ENCODE results near the gene KLHL21.
"Not testable (repeated sequence)": the region's sequence is repeated elsewhere in the genome, so short reads cannot be mapped to it uniquely, and the experiment has no call there.

The KLHL21 gene

DNA sequence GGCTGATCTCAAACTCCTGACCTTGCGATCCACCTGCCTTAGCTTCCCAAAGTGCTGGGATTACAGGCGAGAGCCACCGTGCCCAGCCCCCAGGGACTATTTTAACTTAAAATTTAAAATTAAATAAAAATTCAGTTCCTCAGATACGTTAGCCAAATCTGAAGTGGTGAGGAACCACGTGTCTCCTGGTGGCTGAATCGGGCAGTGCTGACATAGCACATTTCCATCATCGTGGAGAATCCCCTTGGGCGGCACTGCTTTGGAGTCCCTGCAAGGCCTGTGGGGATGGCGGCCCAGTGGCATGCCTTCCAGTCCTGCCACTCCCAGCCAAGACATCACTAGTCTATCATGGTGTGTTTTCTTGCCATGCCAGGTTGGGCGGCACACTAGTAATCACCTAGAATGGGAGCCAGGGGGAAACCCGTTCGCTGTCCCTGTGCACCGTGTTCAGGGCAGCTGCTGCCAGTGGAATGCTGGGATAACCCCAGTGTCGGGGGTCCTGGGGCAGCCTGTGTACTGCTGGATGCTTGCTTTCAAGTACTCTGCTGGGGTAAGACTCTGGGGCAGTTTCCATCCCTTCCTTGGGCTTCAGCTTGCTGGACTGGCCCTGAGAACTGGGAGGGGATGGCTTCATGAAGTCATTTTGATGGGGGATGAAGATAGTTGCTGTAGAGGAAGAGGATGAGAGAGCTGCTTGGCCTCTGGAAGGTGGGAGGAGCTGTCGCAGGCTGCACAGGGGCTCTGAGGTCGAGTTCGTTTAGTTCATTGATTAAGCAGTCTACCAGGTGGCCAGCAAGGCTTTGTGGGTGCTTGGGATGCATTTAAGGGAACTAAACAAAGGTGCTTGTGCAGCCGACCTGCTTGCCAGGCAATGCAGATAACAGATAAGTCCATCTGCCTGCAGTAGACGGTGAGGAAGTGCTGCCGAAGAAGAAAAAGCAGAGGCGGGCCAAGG lies 18.3 kb downstream of the KLHL21 start:
- no peak for DNase-seq (ENCODE audit: low spot score)

DNA sequence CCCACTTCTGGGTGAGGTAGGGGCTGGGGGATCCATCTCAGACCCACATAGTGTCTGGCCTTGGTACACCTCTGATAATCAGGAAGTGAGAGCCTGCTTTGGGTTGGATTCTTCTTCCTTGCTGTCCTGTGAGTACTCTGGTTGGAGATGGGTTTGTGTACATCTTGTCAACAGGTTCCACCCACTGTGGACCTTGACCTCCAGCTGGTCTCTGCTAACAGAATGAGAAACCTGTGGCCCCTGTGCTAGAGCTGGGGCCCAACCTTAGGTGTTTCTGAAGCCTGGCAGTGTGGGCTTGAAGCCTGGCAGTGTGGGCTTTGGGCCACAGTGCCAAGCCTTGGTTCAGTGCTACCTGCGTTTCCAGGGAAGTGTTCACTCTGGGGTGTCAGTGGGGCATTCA lies 20.3 kb downstream of the KLHL21 start:
- DNase-seq (ENCODE audit: low spot score): no peak

DNA sequence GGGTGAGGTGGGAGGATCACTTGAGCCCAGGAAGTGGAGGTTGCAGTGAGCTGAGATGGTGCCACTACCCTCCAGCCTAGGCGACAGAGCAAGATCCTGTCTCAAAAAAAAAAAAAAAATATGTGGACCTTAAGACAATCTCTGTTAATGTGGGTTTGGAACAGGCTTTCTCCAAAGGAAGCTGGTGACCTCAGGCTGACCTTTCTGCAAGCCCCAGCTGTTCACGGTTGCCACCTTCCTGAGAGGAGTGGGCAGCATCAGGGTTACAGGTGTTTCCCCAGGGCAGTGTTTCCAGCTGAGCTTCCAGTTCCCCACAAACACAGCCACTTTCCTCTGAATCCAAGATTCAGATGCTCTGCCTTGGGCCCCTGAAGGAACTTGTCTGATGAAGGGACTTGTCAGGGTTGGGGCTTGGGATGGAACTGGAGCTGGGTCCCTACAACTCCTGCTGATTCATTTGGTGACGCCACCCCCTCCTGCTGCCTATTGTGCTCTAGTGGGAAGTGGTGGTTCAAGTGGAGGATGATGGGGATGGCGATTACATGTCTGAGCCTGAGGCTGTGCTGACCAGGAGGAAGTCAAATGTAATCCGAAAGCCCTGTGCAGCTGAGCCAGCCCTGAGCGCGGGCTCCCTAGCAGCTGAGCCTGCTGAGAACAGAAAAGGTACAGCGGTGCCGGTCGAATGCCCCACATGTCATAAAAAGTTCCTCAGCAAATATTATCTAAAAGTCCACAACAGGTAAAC lies 20.9 kb downstream of the KLHL21 start:
- no peak for DNase-seq (ENCODE audit: low spot score)

DNA sequence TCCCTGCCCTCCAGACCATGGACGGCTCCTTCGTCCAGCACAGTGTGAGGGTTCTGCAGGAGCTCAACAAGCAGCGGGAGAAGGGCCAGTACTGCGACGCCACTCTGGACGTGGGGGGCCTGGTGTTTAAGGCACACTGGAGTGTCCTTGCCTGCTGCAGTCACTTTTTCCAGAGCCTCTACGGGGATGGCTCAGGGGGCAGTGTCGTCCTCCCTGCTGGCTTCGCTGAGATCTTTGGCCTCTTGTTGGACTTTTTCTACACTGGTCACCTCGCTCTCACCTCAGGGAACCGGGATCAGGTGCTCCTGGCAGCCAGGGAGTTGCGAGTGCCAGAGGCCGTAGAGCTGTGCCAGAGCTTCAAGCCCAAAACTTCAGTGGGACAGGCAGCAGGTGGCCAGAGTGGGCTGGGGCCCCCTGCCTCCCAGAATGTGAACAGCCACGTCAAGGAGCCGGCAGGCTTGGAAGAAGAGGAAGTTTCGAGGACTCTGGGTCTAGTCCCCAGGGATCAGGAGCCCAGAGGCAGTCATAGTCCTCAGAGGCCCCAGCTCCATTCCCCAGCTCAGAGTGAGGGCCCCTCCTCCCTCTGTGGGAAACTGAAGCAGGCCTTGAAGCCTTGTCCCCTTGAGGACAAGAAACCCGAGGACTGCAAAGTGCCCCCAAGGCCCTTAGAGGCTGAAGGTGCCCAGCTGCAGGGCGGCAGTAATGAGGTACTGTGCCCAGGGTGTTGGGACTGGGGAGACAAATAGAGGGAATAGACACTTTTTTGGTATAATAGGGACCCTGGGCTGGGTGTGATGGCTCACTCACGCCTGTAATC lies 21.9 kb downstream of the KLHL21 start:
- DNase-seq (ENCODE audit: low spot score): no peak

DNA sequence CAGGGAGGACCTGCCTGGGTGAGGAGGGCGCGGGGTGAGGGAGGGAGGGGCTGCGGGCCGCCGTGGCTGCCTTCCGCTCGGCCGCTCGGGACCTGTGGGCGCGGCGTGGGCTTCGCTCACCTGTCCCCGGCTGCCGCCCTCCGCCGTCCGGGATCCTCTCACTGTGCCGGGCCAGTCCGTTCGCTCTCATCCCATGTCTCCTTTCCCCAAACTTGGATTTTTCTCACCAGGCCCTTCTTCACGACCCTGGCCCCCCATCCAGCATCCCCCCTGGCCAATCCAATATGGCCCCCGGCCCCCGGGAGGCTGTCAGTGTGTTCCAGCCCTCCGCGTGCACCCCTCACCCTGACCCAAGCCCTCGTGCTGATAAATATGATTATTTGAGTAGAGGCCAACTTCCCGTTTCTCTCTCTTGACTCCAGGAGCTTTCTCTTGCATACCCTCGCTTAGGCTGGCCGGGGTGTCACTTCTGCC lies 22.5 kb downstream of the KLHL21 start:
- no peak for DNase-seq (ENCODE audit: low spot score)

DNA sequence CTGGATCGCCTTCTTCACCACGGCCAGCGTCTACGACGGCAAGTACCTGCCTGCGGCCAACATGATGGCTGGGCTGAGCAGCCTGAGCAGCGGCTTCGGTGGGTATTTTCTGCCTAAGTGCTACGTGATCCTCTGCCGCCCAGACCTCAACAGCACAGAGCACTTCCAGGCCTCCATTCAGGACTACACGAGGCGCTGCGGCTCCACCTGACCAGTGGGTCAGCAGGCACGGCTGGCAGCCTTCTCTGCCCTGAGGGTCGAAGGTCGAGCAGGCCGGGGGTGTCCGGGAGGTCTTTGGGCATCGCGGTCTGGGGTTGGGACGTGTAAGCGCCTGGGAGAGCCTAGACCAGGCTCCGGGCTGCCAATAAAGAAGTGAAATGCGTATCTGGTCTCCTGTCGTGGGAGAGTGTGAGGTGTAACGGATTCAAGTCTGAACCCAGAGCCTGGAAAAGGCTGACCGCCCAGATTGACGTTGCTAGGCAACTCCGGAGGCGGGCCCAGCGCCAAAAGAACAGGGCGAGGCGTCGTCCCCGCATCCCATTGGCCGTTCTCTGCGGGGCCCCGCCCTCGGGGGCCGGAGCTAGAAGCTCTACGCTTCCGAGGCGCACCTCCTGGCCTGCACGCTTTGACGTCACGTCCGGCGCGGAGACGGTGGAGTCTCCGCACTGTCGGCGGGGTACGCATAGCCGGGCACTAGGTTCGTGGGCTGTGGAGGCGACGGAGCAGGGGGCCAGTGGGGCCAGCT lies 23.1 kb downstream of the KLHL21 start, which contains the start of gene ZBTB48:
Gene ZBTB48, plus strand, starts transcription at position 621 of the 745 bp plus-strand sequence. CDS start 616 bp downstream, outside the sequence.
- DNase-seq (ENCODE audit: low spot score): peak; percentile 100

DNA sequence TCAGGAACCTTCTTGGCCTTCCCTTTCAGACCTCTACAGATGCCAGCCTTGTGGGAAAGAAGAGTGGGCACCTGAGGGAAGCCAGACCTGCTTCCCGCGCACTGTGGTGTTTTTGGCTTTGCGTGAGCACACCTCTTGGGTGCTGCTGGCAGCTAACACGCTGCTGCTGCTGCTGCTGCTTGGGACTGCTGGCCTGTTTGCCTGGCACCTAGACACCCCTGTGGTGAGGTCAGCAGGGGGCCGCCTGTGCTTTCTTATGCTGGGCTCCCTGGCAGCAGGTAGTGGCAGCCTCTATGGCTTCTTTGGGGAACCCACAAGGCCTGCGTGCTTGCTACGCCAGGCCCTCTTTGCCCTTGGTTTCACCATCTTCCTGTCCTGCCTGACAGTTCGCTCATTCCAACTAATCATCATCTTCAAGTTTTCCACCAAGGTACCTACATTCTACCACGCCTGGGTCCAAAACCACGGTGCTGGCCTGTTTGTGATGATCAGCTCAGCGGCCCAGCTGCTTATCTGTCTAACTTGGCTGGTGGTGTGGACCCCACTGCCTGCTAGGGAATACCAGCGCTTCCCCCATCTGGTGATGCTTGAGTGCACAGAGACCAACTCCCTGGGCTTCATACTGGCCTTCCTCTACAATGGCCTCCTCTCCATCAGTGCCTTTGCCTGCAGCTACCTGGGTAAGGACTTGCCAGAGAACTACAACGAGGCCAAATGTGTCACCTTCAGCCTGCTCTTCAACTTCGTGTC lies 23.9 kb downstream of the KLHL21 start:
- DNase-seq (ENCODE audit: low spot score): no peak

DNA sequence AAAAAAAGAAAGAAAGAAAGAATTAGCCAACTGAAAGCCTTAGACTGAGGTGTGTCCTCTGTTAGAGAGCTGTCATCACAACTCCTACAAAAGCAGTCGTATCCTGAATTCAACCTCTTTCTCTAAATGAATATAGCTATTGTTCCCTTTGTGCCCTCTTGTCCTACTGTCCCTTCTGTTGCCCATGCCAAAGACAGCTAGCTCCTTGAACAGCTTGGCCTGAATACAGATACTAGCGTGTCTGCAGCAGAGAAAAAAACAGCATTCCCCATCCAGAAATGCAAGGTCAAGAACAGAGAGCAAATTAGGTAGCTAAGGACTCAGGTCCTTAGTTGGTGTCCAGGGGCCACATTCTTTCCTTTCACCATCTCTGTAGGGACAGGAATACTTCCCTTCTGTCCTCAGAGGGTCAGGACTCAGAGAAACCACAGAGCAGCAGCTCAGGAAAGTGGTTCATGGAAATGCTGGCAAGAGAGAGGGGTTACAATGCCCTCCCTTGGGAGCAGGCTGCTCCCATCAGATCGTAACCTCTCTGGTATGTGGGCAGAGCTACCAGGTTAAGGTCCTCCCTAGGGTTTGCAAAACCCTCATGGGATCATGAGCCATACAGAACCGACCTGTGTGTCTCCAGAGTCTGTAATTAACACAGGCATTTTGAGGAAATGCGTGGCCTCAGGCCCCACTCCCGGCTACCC lies 24.7 kb downstream of the KLHL21 start:
- DNase-seq (ENCODE audit: low spot score): no peak

DNA sequence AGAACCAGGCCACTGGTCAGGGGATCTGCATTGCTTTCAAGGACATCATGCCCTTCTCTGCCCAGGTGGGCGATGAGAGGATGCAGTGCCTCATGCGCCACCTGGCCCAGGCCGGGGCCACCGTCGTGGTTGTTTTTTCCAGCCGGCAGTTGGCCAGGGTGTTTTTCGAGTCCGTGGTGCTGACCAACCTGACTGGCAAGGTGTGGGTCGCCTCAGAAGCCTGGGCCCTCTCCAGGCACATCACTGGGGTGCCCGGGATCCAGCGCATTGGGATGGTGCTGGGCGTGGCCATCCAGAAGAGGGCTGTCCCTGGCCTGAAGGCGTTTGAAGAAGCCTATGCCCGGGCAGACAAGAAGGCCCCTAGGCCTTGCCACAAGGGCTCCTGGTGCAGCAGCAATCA lies 27.9 kb downstream of the KLHL21 start:
- DNase-seq (ENCODE audit: low spot score): no peak

DNA sequence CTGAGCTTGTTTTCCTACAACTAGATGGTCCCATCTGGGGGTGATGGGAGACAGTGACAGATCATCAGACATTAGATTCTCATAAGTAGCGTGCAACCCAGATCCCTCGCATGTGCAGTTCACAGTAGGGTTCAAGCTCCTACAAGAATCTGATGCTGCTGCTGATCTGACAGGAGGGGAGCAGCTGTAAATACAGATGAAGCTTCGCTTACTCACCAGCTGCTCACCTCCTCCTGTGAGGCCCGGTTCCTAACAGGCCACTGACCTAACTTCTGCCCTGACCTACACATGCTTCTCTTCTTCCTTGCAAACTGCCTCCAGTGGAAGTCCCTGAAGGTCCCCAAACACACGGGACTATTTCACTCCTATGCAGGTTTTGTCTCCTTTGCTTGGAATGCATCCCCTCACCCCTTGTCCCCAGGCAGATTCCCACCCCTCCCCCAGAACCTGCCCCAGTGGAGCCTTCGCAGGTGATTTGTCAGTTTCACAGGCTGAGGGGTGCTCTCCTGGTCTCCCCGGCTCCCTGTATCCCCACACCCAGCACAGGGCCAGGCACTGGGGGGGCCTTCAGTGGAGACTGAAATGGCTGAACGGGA lies 28.5 kb downstream of the KLHL21 start:
- no peak for DNase-seq (ENCODE audit: low spot score)

DNA sequence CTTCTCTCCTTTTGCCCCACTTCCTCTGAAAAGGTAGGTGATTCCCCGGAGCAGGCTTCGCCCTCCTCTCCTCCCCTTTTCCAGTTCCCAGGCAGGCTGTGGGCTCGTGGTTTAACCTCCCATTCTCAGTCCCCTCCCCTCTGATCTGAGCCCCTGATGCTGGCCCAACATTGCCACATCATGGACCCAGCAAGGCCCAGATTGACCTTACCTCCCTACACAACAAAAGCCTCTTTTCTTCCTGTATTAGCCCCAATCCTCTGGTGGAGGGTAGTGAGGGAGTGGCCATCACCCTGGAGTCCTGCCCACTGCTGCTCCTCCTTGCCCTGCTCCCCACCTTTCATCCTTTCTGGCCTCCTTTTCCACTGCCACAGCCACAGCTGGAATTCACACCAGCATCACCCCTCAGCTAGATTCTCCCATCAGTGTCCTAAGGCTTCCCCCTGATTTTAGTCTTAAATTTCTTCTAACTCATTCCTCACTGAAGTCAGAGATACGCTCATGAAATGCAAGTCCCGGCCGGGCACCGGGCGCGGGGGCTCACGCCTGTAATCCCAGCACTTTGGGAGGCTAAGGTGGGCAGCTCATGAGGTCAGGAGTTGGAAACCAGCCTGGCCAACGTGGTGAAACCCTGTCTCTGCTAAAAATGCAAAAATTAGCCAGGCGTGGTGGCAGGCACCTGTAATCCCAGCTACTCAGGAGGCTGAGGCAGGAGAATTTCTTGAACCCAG lies 29.9 kb downstream of the KLHL21 start:
- no peak for DNase-seq (ENCODE audit: low spot score)

DNA sequence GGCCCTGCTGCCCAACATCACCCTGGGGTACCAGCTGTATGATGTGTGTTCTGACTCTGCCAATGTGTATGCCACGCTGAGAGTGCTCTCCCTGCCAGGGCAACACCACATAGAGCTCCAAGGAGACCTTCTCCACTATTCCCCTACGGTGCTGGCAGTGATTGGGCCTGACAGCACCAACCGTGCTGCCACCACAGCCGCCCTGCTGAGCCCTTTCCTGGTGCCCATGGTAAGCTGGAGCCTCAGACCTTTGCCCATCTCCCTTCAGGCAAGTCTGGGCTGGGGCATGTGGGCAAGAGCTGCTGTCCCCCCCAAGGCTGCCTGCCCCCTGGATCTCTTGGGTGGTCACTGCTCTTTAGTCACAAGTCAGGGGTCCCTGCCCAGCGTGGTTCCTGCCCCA lies 31.7 kb downstream of the KLHL21 start:
- DNase-seq (ENCODE audit: low spot score): no peak

DNA sequence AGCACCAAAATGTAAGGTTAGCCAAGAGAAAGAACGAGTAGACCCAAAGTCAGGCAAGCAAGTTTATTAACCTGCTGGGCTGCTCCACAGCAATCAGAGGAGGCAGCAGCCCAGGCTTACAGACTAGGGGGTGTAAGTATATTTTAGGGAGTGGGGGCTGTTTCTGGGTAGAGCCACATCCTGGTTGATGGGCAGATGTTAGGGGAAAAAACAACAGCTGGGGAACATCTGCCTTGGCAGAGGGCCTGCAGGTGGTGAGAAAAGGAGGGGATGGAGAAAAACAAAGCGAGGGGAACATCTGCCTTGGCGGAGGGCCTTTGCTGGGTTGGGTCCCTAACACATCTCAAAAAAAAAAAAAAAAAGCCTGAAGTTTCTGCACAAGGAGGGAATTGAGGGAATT lies 32.6 kb downstream of the KLHL21 start:
- no peak for DNase-seq (ENCODE audit: low spot score)

DNA sequence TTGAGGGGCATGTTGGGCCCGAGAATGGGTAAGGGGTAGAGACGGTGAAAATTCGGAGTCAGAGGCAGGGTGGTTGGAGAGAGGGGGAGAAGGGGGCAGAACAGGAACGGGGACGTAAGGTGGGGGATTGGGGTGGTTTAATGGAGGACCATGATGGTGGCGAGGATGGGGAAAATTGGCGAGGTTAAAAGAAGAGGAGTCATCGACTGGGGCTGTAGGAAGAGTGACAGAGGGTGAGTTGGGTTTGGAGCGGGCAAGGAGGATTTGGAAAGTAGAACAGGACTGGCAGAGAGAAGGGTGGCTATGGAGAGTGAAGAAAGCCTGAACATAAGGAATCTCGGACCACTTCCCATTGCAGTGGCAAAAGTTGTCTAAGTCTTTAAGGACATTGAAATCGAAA lies 33.6 kb downstream of the KLHL21 start:
- no peak for DNase-seq (ENCODE audit: low spot score)

DNA sequence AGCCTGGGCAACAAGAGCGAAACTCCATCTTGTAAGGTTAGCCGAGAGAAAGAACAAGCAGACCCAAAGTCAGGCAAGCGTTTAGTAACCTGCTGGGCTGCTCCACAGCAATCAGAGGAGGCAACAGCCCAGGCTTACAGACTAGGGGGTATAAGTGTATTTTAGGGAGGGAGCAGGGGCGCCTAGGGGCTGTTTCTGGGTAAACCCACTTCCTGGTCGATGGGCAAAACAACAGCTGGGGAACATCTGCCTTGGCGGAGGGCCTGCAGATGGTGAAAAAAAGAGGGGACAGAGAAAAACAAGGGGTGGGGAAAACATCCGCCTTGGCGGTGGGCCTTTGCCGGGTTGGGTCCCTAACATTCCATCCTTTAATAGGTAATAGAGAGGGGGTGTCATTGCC lies 42.4 kb downstream of the KLHL21 start:
- no peak for DNase-seq (ENCODE audit: low spot score)

DNA sequence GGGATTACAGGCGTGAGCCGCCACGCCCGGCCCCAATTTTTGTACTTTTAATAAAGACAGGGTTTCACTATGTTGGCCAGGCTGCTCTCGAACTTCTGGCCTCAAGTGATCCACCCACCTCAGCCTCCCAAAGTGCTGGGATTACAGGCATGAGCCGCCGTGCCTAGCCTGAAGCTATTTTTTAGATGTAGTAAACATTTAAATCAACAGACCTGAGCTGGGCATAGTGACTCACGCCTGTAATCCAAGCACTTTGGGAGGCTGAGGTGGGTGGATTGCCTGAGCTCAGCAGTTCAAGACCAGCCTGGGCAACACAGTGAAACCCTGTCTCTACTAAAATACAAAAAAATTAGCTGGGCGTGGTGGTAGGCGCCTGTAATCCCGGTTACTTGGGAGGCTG lies 43.5 kb downstream of the KLHL21 start:
- DNase-seq (ENCODE audit: low spot score): not testable (repeated sequence)

DNA sequence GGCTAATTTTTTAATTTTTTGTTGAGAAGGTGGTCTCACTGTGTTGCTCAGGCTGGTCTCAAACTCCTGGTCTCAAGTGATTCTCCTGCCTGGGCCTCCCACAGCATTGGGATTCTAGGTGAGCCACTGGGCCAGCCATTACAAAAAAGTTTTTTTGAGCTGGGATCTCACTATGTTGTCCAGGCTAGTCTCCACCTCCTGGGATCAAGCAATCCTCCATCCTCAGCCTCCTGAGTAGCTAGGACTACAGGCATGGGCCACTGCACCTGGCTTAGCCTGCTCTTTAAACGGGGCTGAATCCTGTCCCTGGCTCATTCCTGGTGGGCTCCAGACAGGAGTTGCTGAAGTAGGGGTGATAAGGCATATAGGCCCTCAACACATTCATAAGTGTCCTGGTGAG lies 45.1 kb downstream of the KLHL21 start:
- DNase-seq (ENCODE audit: low spot score): no peak

DNA sequence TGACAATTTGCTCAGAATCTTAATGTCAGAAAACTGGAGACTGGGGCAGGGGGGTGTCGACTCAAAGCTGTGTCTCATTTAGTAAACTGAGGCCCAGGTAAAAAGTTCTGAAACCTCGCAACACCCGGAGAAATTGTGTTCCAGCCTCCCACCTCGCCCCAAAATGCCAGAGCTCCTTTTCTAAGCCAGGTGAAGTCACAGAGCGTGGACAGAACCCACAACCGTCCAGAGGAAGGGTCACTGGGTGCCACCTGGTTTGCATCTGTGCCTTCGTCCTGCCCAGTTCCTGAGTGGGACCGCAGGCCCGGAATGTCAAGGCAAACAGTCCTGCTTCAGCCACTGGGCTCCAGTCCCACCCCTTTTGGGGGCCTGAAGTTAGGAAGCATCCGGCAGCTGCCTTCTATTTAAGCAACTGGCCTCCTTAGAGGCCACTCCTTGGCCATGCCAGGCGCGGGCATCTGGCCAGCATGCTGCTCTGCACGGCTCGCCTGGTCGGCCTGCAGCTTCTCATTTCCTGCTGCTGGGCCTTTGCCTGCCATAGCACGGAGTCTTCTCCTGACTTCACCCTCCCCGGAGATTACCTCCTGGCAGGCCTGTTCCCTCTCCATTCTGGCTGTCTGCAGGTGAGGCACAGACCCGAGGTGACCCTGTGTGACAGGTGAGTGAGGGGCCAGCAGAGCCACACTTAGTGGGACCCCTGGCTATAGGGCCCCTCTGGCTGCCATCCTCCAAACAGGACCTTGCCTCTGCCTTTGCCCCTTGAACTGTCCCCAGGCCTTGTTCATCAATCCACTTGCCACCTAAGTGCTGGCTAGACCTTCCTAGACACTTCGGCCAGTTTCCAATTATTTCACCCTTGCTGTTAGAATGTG lies 47.5 kb downstream of the KLHL21 start, which contains the start of gene TAS1R1:
Gene TAS1R1, plus strand, starts transcription at position 401 of the 872 bp plus-strand sequence. Its CDS starts 67 bp downstream, at position 468.
- DNase-seq (ENCODE audit: low spot score): peak; percentile 30
